Breast epithelium (tissue), 3 donors: ENCODE results near the gene ZNF709.

Experiments
- CTCF ChIP-seq, 3 donors: fragments of 450-650 bp; IDR thresholded peaks; one replicate each; pipeline ENCODE4 v1.5.1; 2016 to 2017; ENCODE audit warnings: antibody characterized with exemption in 3 of 3, mild to moderate bottlenecking in 3 of 3, moderate library complexity in 3 of 3
- POLR2AphosphoS5 ChIP-seq, 3 donors: sonication (generic); formaldehyde crosslinking; IDR thresholded peaks; one replicate each; pipeline ENCODE4 v1.6.1; 2017; ENCODE audit warnings: antibody characterized with exemption in 3 of 3

GRCh38 chr19:12425236-12425887 lies 59.3 kb downstream of the ZNF709 start:
- no peak for TF ChIP-seq CTCF (IDR thresholded peaks at IDR 0.05)
- no peak for TF ChIP-seq POLR2AphosphoS5 (IDR thresholded peaks at IDR 0.05)
